ENCODE measurements around the gene MAP3K20.
"Not testable (repeated sequence)": the region's sequence is repeated elsewhere in the genome, so short reads cannot be mapped to it uniquely, and the experiment has no call there.

Gene MAP3K20

DNA sequence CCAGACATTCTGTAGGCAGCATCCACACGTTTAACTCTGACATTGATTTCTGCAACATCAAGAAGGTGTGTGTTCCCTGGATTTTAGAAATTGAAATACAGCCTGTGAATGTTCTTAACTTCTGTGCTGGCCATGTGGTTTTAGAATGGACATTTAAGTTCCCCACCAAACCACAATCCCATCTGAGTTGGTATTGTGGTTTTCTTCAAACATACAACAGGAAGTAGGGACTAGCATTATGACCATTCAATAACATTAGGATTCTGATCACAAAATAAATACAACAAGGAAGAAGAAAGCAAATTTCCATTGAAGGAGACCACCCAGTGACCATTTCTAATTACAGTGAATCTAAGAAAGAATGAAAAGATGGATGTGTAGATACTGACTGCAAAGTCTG is 51.2 kb downstream of the MAP3K20 start:
- no peak for DNase-seq

DNA sequence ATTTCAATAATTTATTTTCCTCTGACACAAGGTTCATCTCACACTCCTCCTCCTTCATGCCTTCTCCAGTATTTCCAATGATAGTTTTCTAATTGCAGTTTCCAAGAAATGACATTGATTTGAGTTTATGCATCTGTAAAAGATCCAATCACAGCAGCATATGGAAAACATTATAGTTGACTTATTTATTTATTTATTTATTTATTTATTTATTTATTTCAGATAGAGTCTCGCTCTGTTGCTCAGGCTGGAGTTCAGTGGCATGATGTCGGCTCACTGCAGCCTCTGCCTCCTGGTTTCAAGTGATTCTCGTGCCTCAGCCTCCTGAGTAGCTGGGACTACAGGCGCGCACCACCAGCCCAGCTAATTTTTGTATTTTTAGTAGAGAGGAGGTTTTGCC is 52.5 kb downstream of the MAP3K20 start:
- DNase-seq = not testable (repeated sequence)

DNA sequence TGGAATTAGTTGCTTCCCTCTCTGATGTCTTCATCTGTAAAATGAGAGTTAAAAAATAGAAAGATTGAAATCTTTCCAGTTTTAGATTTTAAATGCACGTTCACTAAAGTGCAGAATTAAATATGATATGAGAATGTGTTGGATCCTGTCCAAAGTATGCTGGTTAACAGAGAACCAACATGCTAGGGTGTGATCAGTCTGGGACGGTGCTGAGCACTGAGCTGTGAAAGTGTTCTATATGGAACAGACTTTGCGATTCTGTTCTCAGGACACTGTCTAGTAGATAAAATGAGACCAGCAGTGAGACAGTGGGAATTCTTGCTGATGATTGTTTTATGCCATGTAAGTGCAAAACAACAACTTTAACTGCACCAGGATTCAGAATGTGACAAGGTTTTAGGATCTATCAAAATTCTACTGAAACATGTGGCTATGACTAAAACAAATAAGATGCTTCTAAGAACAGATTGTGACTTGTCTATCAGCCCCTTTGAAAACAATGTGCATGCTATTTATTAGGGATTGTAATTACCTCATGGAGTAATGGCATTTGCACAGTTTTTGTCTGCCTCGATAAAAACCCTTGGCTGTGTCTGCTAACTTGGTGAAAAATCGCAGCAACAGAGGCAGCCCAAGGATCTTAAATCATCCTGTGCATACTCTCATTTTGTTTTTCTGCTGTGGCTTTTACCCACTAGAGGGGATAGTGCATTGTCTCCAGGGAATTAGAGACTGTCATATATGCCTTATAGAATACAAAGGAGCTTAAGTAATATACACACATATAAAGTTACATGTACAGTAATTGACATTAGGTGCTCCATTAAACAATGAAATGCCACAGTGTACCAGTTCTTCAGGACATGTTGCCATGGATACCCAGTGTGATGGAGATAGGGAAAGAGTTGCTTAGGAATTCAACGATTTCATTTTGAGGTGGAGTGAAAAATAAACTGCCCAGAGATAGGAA is 55.1 kb downstream of the MAP3K20 start:
- no peak for DNase-seq

DNA sequence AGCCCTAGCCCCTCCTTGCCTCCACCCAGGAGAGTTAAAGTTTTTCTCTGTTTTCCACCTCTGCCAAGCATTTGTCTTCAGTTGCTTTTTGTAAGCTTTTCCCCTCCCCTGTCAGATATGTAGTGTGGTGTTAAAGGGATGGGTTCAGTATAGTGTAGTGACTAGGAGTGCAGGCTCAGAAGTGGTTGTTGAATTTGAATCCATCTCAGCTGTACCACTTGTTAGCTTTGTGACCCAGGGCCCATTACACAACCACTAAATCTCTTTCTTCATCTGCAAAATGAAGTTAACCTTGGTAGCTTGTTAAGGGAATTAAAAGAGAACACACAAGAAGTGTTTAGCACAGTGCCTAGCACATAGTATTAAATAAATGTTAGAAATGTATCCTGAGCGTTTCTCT is 56.9 kb downstream of the MAP3K20 start:
- no peak for DNase-seq

DNA sequence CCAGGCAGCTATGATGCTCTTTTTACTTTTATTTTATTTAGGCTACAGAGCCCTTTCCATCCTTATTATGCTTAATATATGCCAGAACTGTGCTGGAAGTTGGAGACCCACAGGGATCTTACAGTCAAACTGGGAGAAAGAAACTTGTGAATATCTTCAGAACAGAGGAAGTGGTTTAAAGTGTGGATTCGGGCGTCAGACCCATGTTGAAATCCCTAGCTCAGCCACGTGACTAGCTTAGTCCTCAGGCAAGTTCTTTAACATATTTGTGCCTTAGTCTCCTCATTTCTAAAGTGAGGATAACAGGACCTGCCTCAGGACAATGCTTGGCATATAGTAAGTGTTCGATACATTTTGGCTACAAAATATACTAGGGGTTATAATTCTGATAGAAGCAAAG is 59.1 kb downstream of the MAP3K20 start:
- DNase-seq = no peak

DNA sequence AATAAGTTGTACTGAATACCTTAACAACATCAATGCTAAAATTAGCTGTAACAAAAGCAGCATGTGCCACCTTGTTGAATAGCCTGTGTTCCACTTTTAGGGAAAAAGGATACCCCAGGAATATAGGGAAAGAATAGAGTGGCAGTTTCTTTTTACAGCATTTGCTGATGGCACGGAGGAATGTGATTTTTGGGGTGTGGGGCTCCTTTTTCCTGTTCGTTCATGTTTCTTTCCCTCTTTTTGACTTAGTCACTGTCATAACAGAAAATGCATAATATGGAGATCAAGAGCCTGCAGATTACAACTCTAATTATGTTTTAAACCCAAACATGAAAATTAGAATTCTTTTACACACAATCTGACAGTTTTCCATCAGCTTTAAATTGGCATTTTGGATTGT is 60.4 kb downstream of the MAP3K20 start:
- no peak for DNase-seq

DNA sequence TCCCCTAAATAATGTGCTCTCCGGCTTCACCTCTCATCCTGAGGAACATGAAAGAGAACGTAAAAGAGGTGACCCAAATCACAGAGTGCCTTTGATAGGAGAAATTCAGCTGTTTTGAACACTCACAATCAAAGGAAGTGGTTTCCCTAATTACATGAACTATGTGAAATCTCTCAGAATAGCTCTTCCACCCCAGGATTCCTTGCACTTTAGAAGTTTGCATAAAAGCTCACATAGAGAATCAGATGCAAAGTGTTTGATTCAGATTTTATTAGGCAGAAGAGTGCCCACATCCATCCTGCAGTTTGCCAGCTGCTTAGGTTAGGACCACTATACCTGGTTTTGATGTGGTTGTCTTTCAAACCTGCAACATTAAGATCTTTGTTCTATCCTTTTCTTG is 61.0 kb downstream of the MAP3K20 start:
- no peak for DNase-seq

DNA sequence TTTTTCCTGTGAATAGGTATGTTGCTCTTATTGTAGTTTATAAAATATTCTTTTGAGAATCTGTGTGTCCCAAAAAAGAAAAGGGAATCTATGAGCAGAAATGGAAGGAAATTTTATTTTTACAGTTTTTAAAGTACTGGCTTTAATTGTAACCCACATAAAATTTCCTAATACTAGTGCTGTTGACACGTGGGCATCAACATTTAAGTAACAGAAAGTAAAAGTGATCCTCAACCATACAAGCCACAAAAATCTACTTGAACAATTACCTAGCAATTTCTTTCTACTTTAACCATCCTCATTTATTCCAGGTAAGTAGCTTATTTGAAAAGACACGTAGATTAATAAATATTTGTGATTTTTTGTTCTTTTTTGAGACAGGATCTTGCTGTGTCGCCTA is 62.0 kb downstream of the MAP3K20 start:
- no peak for DNase-seq

DNA sequence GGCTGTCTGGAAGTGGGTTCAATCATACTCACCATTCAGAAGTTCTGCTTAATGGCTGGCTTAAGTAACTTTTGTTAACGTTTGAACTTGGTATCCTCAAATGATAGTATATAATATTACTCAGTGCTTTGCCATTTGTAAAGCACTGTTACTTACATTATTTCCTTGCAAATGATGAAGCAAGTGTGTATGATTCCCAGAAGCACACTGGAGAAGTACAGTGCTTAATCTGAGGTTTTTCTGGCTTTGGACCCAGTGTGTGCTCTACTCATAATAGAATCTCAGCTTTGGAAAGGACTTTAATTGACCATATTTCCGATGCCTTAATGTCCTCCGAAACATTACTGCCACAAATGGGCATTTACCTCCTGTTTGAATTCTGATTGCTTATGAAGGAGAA is 63.3 kb downstream of the MAP3K20 start:
- DNase-seq = no peak

DNA sequence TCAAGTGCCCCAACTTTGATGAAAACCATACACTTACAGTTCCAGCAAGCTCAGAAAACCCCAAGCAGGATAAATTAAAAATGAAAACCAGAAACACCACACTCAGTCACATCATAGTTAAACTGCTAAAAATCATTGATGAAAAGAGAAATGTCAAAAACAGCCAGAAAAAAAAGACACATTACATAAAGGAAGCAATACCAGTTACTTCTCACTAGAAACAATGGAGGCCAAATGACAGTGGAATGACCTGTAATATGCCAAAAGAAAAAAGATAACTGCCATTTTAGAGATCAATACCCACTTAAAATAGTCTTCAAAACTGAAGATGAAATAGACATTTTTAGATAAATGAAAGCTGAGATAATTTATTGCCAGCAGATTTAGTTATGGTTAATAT is 66.0 kb downstream of the MAP3K20 start:
- no peak for DNase-seq

DNA sequence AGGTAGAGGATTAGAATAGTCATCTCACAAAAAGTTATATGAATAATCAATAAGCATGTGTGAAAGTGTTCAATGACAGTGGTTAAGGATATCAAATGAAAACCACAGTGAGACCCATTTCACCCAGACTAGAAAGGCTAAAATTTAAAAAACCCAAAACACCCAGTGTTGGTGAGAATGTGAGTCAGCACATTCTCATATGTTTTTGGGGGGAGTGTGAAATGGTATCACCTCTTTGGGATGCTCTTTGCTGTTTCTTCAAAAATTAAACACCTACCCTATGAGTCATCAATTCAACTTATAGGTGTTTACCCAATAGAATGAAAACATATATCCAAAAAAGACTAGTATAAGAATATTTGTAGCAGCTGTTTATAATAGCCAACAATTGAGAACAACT is 69.8 kb downstream of the MAP3K20 start:
- DNase-seq = no peak

DNA sequence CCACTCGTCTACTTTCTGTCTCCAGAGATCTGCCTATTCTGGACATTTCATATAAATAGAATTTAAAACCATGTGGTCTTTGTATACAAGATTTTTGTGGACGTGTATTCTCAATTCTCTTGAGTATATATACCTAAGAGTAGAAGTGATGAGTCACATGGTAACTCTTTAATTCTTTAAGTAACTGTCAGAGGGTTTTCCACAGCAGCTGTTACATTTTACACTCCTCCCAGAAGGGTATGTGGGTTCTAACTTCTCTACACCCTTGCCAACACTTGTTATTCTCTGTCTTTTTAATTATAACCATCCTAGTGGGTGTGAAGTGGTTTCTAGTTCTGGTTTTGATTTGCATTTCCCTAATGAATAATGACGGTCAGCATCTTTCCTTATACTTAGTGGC is 70.9 kb downstream of the MAP3K20 start:
- no peak for DNase-seq

DNA sequence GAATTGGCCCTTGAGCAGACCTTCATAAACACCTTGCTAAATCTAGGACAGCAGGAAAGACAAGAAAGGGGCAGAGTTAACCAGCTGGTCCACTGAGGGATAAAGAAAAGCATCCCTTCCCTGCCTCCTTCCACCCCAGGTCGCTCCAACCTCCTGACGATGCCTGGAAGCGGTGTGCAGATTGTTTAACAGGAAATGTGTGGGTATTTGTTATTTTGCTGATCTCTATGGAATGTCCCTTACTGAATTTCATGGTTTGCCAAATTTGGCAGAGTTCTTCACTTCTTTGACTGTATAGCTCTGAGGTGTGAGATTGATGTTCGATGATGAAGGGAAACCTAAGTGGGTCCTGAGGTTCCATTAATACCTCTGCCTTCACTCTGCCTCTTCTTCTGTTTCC is 72.9 kb downstream of the MAP3K20 start:
- no peak for DNase-seq

DNA sequence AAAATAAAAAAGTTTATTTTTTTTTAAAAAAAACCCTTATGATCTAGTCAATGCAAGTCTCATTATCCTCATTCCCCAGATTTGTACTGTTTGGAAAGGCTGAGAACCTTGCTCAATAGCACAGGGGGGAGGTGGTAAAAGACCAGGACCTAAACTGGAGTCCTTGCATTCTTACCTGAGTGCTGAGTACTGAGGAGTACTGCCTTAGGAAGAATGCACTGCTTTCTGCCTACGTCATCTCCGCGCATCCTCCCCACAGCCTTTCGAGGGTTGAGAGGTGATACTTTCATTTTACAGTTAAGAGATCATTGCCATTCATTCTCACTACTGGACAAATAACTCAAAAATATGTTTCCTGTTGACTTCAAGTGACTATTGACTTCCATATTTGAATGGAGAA is 73.8 kb downstream of the MAP3K20 start:
- no peak for DNase-seq

DNA sequence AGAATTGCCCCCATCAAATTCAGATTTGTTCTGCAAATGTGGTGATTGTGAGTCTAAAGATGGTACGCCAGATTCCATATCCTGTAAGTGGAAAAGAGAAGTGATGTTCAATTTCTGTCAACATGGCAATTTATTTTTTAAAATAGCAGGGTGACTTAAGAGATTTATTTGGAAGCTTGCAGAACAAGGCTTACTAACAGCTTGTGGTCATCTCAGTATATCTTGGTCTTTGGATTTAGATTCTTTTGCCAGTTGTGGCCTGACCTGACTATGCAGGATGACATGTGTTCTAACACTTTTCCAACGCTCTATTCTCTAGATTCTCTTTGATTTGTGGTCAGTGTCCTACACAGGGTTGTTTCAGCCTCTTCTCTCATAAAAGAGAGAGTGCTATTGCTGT is 74.4 kb downstream of the MAP3K20 start:
- no peak for DNase-seq

DNA sequence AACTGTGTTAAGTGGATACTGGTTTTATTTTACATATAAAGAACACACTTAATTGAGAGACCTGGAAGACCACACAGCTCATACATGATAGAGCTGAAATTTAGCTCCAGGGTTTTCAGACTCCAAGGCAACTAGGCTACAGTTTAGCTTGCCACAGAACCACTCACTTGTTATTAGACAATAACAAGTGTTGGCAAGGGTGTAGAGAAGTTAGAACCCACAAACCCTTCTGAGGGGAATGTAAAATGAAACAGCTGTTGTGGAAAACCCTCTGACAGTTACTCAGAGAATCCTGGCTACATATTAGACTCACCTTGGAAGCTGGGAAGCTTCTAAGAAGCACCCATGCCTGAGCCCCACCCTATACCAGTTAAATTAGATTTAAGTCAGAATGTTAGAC is 75.3 kb downstream of the MAP3K20 start:
- DNase-seq = no peak

DNA sequence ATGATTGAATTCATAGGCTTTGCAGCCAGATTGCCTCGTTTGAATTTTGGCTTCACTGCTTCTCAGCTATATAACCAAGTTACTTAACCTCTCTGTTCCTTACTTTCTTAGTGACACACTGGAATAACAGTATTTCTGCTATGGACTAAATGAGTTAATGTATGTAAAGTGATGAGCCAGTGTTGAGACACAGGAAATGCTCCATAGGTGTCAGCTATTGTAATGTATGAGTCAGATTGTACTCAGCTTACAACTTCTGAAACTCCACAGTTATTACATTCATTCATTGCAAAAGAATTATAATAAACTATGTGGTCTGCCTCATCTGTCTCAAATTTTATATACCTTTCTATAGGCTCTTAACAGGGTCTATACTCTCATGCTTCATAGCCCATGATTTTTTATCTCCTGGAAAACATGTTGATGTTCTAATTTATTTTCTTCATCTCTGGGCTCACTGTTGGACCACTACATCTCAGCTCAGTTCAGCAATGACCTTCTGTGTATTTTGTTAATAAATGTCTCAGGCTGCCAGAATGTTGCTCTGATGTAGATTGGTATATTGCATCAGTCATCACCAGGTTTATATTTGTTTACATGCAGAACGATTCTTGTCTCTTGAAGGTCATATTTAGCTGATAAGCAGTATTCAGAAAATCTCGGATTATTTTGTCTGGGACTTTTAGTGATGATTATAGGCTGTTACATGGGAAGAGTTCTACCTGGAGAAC is 76.2 kb downstream of the MAP3K20 start:
- DNase-seq = no peak

DNA sequence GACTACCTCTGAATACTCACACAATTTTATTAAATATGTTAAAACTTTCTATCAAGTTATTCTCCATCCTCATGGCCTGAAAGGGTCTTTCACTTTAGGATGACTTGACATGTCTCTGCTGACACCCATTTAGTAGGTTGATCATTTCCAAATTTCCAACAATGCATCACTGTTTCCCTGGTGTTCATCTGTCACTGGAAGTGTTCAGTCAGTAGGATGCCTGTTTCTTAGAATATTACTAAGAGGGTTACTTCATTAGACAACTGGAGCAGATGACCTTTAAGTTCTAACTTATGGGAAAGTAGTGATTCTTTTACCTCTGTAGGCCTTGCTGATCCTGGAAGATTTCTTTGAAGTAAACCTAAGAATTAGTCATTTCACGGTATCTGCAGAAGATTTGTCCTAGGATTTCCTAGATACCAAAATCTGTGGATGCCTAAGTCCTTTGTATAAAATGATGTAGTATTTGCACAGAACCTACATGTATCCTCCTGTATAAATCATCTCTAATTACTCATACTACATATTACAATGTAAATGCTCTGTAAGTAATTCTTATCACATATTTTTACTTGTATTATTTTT is 77.7 kb downstream of the MAP3K20 start:
- DNase-seq = no peak

DNA sequence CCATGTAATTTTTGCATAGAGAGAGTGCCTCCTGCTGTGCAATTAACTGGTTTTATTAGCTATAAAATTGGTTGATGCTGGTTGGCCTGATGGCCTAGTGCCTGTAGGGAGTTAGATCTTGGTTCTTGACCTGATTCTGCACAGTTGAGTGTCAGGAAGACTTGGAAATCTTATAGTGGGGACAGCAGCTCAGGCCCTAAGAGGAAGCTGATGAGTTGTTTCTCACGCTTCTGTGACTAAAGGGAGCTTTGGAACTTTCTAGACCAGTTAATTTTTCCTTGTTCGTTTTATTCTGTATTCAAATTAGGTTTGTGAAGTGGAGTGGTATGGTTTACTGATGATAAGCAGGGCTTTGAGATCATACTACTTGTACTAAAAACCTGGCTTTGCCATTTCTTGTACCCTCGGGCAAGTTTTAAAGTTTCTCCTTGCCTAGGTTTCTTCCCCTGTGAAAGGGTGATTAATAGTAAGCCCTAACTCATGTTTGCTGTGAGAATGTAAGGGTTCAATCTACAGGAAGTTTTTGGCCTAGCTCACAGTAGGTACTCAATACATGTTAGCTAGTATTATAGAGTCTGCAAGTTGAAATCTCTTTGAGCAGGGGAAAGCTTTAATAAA is 82.1 kb downstream of the MAP3K20 start:
- no peak for DNase-seq

DNA sequence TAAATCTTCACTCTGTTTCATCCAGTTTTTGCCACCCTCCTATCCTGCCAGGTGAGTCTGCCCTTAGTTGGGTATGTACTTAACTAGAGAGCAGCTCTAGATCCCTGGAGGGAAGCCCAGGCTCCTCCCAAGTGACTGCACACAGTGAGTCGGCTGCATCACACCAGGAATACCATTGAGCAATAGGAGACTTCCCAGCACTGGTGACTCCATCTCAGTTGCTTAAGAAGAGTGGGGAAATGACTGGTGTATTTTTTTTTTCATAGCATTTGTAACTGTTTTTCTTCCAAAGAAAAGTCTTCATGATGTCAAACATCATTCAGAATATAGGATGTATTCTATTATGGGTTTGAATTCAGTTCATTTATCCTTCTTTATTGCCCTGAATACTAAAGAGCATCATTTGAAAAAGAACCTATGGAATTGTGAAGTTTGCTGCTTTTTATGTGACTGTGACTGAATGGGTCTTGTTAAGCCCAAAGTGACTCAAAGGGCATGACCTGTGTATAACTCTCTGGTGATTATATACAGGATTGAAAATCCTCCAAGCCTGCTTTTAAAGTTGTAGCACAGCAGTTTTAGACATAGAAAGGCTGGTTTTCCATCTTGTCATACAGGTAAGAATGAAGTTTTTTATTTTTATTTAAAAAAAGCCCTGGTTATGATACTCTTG is 84.3 kb downstream of the MAP3K20 start:
- DNase-seq = no peak

DNA sequence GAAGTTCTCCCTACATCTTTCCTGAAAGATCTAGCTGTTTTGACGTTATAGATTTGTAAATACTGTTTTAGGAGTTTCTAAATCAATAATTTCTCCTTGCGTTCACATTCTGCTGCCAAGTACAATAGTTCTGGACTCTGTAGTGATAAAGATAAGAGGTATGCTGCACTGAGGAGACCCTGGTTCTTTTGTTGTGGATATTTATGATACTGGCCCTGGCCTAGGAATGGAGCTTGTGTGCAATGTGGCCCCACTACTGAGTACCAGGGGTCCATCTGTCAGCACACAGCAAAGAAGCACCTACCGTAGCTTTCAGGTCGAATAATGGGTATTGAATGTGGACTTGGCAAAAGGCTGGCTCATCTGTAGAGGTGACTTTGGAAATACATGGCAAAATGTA is 85.0 kb downstream of the MAP3K20 start:
- no peak for DNase-seq

DNA sequence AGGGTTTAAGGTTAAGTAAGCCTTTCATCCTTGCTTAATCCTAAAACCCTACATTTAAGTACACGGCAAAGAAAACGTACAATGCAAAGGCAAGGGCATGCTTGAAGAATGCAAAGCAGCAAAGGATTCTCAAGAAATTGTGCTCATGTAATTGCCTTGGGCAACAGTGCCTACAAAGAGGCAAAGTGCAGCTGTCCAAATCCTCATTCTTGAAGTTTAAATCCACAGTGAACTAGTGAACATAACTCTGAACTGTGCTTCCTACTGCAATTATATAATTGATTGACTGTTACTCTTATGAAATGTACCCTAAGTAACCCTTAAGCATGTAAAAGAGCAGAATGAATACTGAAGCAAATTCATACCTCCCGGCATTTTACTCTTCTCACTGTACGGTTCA is 85.4 kb downstream of the MAP3K20 start:
- DNase-seq = no peak

DNA sequence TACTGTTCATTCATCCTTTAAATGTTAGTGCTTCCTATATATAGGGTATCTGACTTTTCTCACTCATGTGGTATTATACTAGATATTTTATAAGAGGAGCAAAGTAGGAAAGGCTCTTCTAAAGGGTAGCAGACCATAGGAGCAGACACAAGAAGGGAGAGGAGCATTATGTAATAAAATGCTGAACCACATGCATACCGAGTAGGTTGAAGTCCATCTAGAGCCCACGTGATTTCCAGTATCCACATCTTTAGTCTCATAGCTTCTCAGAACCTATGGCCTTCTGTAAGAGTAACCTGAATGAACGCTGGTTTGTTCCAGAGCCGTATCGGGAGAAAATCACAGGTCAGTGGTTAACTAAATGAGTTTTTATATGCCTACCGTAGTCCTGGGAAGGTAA is 85.9 kb downstream of the MAP3K20 start:
- DNase-seq = no peak
